Hematopoietic multipotent progenitor cell treated with erythropoietin and hydrocortisone succinate and interleukin-3 and kit ligand, for 8 days (in vitro differentiated cells): Measurements from ENCODE around the gene CFAP46.
"Not testable (repeated sequence)": the region's sequence is repeated elsewhere in the genome, so short reads cannot be mapped to it uniquely, and the experiment has no call there.

ENCODE experiments used
- DNase-seq: peaks from one replicate; pipeline ENCODE4 v3.0.0-alpha.2; 2015

The CFAP46 gene

DNA sequence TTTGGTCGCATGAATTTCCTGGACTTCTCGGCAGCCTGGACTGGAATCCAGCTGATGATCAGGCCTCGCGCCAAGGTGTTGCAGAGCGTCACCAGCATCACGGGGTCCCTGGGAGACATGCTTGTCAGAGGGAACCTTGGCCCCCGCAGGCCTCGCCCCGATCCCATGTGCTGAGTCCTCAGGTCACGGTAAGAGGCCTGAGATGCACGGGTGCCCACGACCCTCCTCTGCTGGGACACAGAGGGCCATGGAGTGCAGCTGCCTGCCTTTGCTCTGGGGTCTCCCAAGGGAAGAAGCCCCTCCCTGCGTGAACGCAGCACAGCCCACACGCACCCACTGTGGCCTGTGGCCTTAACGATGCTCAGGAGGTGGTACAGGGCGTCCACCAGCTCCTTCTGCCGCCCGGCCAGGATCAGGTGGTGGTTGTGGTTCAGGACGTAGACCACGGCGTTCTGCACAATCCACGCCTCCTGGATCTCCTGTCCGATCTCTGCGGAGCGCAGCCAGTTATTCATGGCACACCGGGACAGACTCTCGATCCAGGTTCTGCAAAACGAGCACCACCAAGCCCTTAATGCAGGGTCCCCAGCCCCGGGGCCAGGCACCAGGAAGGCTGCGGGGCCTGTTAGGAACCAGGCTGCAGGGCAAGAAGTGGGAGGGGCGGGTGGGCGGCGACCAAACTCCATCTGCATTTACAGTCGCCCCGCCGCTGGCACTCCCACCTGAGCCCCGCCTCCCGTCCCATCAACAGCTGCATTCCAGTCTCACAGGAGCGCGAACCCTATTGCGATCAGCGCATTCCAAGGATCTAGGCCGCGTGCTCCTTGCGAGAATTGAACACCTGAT is 29.4 kb downstream of the CFAP46 start:
- no peak for DNase-seq

DNA sequence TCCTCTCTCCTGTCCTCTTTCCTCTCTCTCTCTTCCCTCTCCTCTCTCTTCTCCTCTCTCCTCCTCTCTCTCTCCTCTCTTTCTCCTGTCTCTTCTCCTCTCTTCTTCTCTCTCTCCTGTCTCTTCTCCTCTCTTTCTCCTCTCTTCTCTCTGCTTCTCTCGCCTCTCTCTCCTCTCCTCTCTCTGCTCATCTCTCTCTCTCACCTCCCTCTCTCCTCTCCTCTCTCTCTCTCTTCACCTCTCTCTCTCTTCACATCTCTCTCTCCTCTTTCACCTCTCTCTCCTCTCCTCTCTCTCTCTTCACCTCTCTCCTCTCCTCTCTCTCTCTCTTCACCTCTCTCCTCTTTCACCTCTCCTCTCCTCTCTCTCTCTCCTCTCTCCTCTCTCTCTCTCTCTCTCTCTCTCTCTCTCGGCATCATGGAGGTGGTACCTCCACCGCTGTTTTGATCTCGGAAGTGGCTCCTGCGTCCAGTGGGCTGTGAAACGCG is 30.1 kb downstream of the CFAP46 start:
- no peak for DNase-seq

DNA sequence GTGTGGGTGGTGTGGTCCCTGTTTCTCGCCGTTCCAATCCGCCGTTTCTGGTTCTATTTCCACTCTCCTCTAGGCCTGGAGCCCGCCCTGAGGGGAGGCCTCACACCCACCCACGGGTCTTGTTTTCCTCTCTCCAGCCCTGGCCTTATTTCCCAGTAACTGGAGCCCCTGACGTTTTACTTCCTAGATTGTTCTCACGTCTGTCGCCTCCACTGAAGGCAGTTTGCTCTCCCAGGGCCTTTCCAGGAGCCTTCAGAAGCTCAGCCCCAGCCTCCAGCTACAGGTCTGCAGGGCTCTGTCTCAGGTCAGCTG is 30.6 kb downstream of the CFAP46 start:
- DNase-seq: no peak

DNA sequence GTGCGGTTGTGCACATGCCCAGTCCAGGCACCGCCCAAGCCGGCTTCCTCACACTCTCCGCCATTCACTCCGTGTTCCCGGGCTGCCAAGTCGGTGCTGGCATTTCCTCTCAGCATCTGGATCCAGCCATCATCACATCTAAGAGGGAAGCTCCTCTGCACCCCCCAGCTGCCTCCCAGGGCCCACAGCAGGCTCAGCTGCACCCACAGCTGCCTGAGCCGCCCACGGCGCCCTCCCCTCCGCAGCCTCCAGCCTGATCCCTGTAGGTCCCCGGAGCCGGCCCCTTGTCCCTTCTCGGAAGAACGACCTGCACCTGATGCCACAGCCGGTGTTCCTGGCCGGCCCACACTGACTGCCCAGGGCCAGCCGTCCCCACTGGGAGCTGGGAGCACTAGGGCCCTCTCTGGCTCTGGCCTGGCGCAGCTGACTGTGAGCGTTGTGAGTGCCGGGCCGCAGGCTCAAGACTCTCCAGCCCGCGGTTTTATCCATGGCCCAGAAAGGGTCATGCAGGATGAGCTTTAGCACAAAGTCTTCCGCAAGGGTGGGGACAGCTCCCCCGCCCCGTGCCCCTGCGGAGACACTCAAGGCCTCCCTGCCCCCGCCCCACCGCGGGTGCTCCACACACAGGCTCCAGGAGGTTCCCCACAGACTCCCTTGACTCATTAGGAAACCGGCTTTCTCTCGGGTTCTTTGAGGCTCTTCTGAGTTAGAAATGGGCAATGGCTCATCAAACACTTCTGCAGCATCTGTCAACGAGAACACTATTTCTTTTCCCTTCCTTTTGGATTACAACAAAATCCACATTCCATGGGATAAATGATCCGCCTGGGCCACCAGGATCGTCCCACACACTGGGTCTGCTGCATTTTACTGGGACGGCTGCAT is 31.2 kb downstream of the CFAP46 start:
- no peak for DNase-seq

DNA sequence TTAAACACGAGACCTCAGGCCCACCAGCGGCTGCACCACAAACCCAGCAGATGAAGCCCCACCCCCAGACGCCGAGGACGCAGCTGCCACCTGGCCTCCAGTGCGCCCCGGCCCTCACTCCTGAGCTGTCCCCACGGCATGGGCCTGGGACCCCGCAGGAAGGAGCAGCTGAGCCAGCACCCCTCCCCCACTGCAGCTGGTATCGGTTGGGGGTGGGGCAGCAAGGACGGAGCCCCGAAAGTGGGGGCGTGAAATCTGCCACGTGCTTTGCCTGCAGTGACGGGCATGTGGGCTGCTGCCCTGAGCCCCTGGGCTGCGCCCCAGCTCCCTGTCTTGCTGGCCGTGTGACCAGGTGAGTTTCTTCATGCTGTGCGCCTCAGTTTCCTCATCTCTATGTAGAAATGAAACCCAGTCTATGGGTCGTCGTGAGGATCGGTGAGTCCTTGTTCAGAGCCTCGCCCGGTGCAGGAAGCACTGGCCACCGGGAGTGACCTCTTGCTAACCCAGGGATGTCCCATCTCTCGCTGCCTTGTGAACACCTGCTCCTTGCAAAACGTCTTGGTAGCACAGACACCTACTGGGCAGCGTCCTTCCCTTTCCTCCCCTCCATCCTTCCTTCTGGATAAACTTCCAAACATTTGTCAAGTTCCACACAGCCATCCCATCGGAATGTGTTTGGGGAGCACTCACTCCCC is 32.0 kb downstream of the CFAP46 start:
- no peak for DNase-seq

DNA sequence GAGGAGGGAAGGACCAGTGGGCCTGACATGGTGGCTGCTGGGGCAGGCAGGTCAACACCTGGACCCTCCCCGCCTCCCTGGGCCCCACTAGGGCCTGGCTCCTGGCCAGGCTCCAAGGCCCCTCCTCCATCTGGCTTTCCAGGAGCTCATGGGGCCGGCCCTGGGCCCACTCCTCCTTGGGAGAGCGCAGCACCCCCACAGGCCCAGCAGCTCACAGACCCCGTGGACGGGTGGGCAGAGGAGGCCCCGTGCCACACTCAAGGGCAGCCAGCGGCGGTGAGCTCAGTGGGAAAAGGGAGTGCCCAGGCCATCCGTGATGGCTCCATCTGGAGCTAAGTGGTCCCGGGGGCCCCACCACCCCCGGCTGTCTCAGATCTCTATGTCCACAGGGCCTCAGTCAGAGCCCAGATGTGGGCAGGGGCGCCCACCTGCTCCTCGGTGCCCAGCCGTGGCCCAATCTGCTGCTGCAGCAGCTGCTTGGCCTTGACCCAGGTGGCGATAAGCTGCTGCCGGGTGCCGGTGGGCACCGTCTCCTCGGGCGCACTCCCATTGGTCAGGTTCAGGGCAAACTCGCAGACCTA is 32.8 kb downstream of the CFAP46 start:
- no peak for DNase-seq

DNA sequence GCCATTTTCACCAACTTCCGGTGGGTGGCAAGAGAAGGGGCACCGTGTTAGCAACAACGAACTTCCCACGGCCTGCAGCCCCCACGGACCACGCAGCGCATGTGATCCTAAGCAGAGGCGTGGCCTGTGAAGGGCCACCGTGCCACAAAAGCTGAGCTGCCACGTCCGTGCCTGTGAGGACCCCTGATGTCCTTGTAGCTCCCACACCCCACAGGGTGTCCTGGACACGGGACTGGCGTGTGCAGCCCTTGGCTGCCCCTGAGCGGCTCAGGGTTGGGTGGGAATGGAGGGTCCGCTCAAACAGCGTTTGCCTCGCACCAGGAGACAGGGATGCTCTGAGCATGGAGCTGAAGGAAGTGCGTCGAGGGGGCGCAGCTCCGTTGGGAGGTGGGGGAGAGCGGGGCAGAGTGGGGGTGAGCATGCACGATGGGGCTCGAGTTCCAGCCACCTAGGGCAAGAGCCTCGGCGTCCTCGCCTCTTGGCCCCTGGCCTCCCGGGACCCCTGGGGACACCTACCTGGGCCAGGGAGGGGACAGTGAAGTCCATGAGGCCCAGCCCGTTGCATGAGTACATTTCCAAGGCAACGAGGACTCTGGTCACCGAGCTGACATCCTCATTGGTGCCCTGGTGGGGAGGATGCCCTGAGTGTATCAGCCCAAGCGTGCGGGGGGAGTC is 33.6 kb downstream of the CFAP46 start:
- DNase-seq: no peak

DNA sequence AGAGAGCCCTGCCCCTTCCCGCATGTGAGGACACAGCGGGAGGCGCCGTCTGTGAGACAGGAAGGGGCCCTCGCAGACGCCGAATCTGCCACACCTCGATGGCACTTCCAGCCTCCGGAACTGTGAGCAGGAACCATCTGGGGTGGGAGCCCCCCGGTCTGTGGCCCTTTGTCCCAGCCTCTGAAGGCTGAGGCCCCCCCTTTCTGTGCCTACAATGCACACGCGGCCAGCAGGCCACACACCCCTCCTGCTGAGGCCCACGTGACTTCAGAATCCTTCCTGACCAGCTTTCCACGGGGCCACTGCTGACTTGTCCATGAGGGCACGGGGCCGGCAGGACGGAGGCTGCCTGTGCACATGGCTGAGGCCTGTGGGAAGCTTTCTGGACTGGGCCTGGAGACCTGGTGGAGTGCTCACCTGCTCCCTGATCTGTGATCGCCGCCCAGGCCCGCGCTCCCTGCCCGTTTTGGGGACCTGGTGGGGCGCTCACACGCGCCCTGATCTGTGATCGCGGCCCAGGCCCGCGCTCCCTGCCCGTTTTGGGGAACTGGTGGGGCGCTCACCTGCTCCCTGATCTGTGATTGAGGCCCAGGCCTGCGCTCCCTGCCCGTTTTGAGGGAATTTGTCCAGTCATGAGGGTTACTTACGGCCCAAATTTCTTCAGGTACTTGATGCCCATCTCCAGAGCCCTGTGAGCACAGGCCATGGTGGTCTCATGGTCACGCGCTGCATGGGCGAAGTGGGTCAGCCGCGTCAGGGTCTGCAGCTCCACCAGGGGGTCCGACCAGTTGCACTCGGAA is 34.3 kb downstream of the CFAP46 start:
- DNase-seq: no peak

DNA sequence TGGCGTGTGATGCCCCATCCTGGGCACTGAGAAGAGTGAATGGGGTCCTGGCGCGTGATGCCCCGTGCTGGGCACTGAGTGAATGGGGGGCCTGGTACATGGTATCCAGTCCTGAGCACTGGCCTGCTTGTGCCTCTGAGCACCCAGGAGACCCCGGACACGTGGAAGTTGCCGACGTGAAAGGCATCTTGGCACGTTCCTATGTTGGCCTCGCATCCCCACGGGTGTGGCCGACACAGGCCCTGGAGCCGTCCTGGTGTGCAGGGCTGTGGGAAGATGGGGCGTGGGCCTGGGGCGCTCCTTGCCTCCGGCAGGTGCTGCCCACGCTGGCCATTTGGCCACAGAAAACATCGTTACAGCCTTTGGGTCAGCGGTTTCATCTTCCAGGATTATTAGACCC is 35.5 kb downstream of the CFAP46 start:
- DNase-seq: no peak

DNA sequence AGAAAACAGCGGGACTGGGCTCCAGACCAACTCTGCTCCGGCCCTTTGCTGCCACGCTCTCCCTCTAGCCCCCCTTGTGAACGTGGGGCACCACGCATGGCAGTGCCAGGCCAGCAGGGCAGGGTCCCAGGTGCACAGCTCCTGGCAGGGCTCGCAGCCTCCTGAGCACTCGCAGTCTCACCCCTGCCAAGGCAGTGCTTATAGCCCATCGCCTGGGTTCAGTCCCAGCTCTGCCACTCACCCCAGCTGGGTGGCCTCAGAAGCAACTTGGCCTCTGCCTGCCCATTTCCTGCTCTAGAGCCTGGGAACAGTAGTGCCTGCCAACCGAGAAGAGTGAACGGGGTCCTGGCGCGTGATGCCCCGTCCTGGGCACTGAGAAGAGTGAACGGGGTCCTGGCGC is 36.3 kb downstream of the CFAP46 start:
- no peak for DNase-seq

DNA sequence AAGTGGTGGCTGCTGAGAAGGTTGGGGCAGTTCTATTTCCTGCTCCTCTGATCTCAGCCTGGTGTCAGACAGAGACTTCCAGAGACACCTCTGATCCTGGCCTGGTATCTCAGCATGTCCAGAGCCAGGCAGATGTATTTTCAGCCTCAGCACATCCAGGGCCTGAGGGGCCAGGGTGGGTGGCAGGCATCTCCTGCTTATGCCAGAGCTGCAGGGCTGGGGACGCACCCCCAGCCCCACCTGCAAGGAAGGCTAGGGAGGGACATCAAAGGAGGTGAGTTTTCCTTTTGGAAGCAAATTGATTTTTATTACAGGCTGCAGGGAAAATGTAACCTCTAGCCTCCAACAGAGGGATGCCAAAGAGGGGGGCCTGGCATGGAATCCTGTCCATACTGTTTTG is 36.7 kb downstream of the CFAP46 start:
- DNase-seq: no peak

DNA sequence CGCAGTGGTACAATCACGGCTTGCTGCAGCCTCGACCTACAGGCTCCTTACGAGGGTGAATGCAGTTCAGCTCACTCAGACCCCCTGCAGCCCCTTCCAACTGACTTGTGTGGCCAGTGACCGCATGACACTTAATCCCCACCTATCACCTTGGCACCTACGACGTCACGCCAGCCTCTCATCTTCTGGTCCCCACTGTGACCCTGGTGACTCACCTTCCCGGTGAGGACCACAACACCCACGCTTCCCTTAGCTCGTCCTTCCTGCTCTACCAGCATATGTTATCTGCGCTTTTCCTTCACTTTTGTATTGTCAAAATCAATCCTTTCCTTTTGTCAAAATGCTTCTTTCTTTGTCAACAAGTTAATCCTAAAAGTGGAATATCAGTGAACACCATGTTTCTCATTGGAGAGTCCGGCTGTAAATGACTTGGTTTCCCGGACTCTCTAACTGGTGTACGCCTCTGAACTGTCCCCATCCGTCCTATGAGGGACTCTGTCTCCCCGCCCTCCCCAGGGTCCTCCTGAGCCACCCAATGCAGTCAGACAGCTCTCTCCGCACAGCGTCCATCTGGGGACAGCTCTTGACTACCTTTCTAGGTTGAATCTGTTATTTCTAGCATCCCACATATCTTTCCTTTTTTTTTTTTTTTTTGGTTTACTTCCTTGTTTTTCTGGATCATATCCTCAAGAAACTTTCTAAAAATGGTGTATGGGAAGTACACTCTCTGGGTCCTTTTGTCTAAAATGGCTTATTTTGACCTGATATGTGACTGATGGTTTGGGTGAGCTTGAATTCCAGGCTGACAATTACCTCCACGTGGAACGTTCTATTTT is 37.3 kb downstream of the CFAP46 start:
- DNase-seq: no peak

DNA sequence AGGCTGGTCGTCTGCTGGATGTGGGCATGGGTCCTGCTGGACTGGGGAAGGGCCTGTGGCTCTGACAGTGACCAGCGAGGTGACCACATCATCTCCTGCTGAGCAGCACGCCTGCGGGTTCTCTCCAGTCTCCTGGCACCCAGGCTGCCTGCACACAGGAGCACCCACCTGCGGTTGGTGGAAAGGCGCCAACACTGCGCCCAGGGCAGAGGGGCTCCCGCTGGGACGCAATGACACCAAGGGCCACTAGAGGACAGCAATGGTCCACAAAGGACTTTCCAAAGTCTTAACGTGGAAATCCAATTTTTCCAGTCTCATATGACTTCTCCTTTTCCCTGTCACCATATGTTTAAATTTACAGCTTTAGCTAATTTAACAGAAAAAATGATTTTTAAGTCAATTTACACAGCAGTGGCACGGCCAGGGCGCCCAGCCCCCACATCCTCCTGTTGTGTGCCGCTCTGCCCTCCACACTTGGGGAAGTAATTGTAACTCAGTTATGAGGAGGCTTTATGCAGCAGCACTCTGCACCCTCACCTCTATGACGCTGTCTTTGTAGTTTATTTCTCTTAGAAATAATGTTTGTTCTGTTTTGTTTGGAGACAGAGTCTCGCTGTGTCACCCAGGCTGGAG is 38.1 kb downstream of the CFAP46 start:
- DNase-seq: peak; percentile 50

DNA sequence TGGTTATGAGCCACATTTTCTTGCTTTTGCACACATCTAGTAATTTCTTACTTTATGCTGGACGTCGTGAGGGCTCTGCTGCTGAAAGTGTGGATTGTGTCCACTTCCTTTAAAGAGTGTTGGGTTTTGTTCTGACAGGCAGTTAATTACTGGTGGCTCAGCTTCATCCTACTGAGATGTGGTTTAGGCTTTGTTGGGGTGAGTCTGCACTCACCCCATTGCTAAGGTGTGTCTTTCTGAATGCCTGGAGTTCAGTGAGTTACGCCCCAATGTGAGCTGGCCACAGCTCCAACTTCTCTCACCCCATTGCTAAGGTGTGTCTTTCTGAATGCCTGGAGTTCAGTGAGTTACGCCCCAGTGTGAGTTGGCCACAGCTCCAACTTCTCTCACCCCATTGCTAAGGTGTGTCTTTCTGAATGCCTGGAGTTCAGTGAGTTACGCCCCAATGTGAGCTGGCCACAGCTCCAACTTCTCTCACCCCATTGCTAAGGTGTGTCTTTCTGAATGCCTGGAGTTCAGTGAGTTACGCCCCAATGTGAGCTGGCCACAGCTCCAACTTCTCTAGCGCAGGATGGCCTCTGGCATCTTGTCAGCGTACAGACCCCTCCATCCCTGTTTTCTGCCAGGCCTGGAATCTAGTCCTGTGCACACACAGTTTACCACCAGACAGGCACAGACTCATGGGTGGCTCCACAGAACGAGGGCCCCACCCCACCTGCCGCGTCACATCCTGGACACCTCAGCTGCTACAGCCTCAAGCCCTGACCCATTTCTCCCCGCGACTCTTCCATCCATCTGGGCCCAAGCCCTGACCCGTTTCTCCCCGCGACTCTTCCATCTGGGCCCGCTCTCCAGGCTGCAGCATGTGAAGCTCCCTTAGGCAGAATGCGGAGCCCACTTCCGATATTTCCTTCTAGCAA is 39.5 kb downstream of the CFAP46 start:
- not testable (repeated sequence) for DNase-seq

DNA sequence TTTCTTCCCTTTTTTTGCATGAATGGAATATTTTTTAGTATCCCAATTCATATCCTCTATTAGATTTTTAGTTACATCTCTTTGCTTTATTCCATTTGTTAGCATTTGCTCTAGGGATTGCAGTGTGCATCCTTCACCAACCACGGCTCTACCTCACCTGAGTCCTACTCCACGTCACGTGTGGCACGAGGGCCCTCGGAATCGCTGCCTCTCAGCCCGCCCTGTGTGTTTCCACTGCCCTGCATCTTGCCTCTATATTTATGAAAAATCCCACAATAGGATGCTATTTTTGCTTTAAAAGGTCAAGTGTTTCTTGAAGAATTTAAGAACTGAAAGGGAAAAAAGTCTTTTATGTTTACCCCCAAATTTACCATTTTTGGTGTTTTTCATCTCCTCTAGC is 41.0 kb downstream of the CFAP46 start:
- DNase-seq: no peak

DNA sequence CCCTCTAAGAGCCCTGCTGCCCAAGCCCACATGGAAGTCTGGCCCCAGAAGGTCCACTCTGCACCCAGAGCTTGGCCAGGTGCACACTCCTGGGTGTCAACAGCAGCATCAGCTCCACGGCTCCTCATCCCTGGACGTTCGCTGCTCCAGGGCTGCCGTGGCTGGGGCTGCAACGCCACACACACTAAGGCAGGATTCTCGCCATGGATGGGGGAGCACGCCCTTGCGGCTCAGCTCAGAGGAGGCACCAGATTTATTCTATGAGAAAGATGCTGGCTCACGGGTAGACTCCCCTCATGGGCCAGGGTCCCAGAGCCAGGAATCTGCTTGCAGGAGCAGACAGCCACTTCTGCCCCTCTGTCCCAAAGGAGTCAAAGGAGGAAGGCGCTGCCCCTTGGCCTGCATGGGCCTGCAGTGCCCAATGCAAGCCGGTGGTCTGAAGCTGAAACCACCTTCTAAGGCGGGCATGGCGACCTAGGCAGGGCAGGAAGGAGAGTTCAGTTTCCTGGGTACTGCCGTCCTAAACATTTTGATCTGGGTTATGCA is 42.1 kb downstream of the CFAP46 start:
- no peak for DNase-seq

DNA sequence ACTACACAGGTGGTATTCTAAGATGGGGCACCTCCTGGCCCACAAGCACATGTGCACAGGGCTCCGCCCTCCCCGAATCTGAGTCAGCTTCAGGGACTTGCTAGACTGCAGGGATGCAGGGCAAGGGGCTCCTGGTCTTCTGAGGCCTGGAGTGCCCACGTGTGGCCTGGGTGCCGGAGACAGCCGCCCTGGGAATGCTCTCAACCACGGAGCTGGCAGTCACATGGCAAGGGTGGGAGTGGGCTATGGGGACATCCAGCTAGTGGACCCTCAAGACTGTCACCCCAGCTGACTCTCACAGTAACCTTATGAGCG is 42.7 kb downstream of the CFAP46 start:
- no peak for DNase-seq

DNA sequence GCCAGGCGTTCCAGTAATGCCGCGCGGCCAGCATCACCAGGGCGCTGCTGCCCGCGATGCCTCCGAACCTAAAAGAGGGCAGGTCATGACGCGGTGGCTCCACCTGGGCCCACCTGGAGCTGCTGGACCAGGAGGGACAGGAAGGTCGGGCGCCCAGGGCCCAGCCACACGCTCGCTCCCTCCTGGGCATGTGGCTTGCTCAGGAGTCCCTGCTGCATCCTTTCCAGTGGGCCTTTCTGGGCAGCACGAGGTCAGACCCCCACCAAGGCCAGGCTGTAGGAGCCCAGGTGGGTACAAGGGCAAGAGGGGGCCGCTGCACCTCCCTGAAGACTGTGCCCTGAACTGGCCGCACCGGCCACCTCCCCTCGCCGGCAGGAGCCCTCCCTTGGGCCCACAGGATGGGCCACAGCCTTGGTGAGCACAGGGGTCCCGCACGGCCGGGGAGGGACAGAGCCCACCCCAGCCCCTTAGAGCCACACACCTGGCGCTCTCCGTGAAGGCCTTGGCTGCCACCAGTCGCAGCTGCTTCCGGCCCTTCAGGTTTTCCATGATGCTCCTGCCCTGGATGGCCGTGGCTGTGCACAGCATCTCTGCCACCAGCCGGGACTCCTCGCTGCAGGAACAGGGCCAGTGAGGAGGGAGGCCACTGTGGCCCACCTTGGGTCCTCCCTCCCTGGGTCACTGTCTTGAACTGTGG is 43.2 kb downstream of the CFAP46 start:
- no peak for DNase-seq
